HEK293T (cell line): ENCODE data around the gene EIF5A.

Experiments
- BHLHE40 ChIP-seq: fragments of 450-650 bp; IDR thresholded peaks from 2 replicates; pipeline ENCODE4 v1.6.1; 2016; ENCODE audit warnings: mild to moderate bottlenecking, moderate library complexity, borderline replicate concordance
- ELF4 ChIP-seq: fragments of 450-650 bp; IDR thresholded peaks from 2 replicates; pipeline ENCODE4 v1.6.1; 2017; ENCODE audit warnings: antibody characterized with exemption
- FOXK2 ChIP-seq: fragments of 450-650 bp; IDR thresholded peaks from 2 replicates; pipeline ENCODE4 v1.6.1; 2016; ENCODE audit warnings: mild to moderate bottlenecking
- FOXM1 ChIP-seq: fragments of 450-650 bp; IDR thresholded peaks from 2 replicates; pipeline ENCODE4 v1.6.1; 2017; ENCODE audit warnings: mild to moderate bottlenecking, borderline replicate concordance
- PKNOX1 ChIP-seq: fragments of 450-650 bp; IDR thresholded peaks from 2 replicates; pipeline ENCODE4 v1.6.1; 2016
- SP1 ChIP-seq: fragments of 450-650 bp; IDR thresholded peaks from 2 replicates; pipeline ENCODE4 v1.6.1; 2017
- SUZ12 ChIP-seq: fragments of 450-650 bp; IDR thresholded peaks from 2 replicates; pipeline ENCODE4 v1.6.1; 2016; ENCODE audit warnings: mild to moderate bottlenecking
- TARDBP ChIP-seq: fragments of 450-650 bp; IDR thresholded peaks from 2 replicates; pipeline ENCODE4 v1.6.1; 2016

- no peak for TF ChIP-seq SUZ12
- no peak for TF ChIP-seq FOXK2
- no peak for TF ChIP-seq TARDBP
- TF ChIP-seq FOXM1: no peak
- no peak for TF ChIP-seq SP1
- no peak for TF ChIP-seq PKNOX1
- TF ChIP-seq ELF4: no peak
- no peak for TF ChIP-seq BHLHE40
Measured at GRCh38 chr17:7324438-7324779, 17.0 kb downstream of the EIF5A start.
